Thoracic aorta (tissue), 2 donors: Measurements from ENCODE around the gene DGKD. TPM values are rescaled to one million over a fixed set of nuclear protein-coding genes. Genes with fewer than 3 reads are reported as not detected.

Experiments
- ATAC-seq: fragments of 150-250 bp; one replicate; pipeline ENCODE4 v1.8.0; 2017; ENCODE audit warnings: low read depth; ENCODE audit not compliant: insufficient number of reproducible peaks, low FRiP score
- DNase-seq: peaks from one replicate; pipeline ENCODE4 v3.0.0-alpha.2; 2020; ENCODE audit warnings: low spot score
- H3K27ac ChIP-seq, 2 donors: fragments of 200-600 bp; sonication (generic); 1 replicate in 1 of 2; 2 replicates in 1 of 2; pipeline ENCODE4 v1.5.1; 2016; ENCODE audit warnings: mild to moderate bottlenecking in 2 of 2, moderate library complexity in 2 of 2
- H3K27me3 ChIP-seq: fragments of 200-600 bp; sonication (generic); replicated peaks from 2 replicates; pipeline ENCODE4 v1.6.0; 2016; ENCODE audit warnings: mild to moderate bottlenecking; ENCODE audit not compliant: insufficient read depth
- H3K36me3 ChIP-seq: fragments of 200-600 bp; sonication (generic); one replicate; pipeline ENCODE4 v1.5.1; 2016
- H3K4me1 ChIP-seq, 2 donors: fragments of 200-600 bp; sonication (generic); 1 replicate in 1 of 2; 2 replicates in 1 of 2; pipeline versions ENCODE4 v1.5.1 to v1.6.0; 2016; ENCODE audit warnings: low read depth in 2 of 2, mild to moderate bottlenecking in 1 of 2; ENCODE audit not compliant: control insufficient read depth in 1 of 2
- H3K4me3 ChIP-seq: fragments of 200-600 bp; sonication (generic); 2 replicates; pipeline ENCODE4 v1.5.1; 2016; ENCODE audit warnings: mild to moderate bottlenecking
- H3K9me3 ChIP-seq: fragments of 200-600 bp; sonication (generic); 2 replicates; pipeline ENCODE4 v1.5.1; 2016
- CTCF ChIP-seq: fragments of 200-600 bp; sonication (generic); IDR thresholded peaks from one replicate; pipeline ENCODE4 v1.5.1; 2019; ENCODE audit warnings: antibody characterized with exemption
- total RNA-seq, 2 donors: library from RNA; depleted of rRNA; stranded (reverse); fragments of >200 nt; gene quantifications; one replicate each; pipeline versions ENCODE4 v1.1.0 to v1.2.3, GENCODE V29; 2016

The DGKD gene
- total RNA-seq, 2 donors from 2014 or later, result 47.3 to 47.9 TPM

- DNase-seq (no peak), ATAC-seq (no peak)
- no peak for TF ChIP-seq CTCF
- H3K9me3 ChIP-seq, result no peaks in the 10 kb centered on the region
- no peak overlapping the region for H3K27ac ChIP-seq
- no peaks in the 10 kb centered on the region for H3K36me3 ChIP-seq
- no peaks in the 10 kb centered on the region for H3K4me1 ChIP-seq
- H3K4me3 ChIP-seq, result no peak overlapping the region
- no peaks in the 10 kb centered on the region for H3K27me3 ChIP-seq
Measured at GRCh38 chr2:233314180-233314925, 39.9 kb upstream of the DGKD start.

GRCh38 chr2:233317196-233317943 is 36.9 kb upstream of the DGKD start:
- ATAC-seq, result no peak
- TF ChIP-seq CTCF, result no peak
- H3K4me3 ChIP-seq, result no peak overlapping the region
- no peaks in the 10 kb centered on the region for H3K36me3 ChIP-seq
- no peak for DNase-seq
- no peak overlapping the region for H3K27ac ChIP-seq
- H3K27me3 ChIP-seq, result no peaks in the 10 kb centered on the region
- H3K4me1 ChIP-seq, result no peaks in the 10 kb centered on the region
- no peaks in the 10 kb centered on the region for H3K9me3 ChIP-seq

GRCh38 chr2:233319256-233319655 is 35.0 kb upstream of the DGKD start:
- no peak for TF ChIP-seq CTCF
- no peak overlapping the region for H3K4me3 ChIP-seq

GRCh38 chr2:233320470-233320869 is 33.8 kb upstream of the DGKD start:
- no peak for TF ChIP-seq CTCF
- ATAC-seq (no peak), DNase-seq (no peak)
- no peaks in the 10 kb centered on the region for H3K27me3 ChIP-seq
- H3K4me1 ChIP-seq, result no peaks in the 10 kb centered on the region
- H3K9me3 ChIP-seq, result no peaks in the 10 kb centered on the region
- H3K36me3 ChIP-seq, result no peaks in the 10 kb centered on the region
- H3K27ac ChIP-seq, result no peak overlapping the region
- no peak overlapping the region for H3K4me3 ChIP-seq

More at GRCh38 chr2:233319256-233319655, 35.0 kb upstream of the DGKD start:
- Histone ChIP-seq H3K36me3 (no peaks in the 10 kb centered on the region), H3K4me1 (no peaks in the 10 kb centered on the region), H3K27ac (no peak overlapping the region), H3K9me3 (no peaks in the 10 kb centered on the region), H3K27me3 (no peaks in the 10 kb centered on the region)
- DNase-seq (no peak), ATAC-seq (no peak)

- Histone ChIP-seq H3K27me3 (no peaks in the 10 kb centered on the region), H3K36me3 (no peaks in the 10 kb centered on the region), H3K27ac (no peak overlapping the region), H3K9me3 (no peaks in the 10 kb centered on the region), H3K4me1 (no peaks in the 10 kb centered on the region), H3K4me3 (no peak overlapping the region)
- ATAC-seq (no peak), DNase-seq (no peak)
- no peak for TF ChIP-seq CTCF
Measured at GRCh38 chr2:233321166-233321565, 33.1 kb upstream of the DGKD start.
